Measurements from ENCODE around the gene RNF11. TPM values are rescaled to one million over a fixed set of nuclear protein-coding genes. Genes with fewer than 3 reads are reported as not detected.

The RNF11 gene
- total RNA-seq, 4 donors from 2014 or later: 77.6 to 86.5 (median 85.3) TPM

GRCh38 chr1:51280321-51280978 is 44.4 kb downstream of the RNF11 start:
- Histone ChIP-seq H3K27me3 (no peaks in the 10 kb centered on the region), H3K4me3 (no peak overlapping the region), H3K36me3 (no peaks in the 10 kb centered on the region), H3K9me3 (no peaks in the 10 kb centered on the region), H3K4me1 (peaks cover 0 to 6% of the 10 kb centered on the region in 2 donors), H3K27ac (no peak overlapping the region)
- TF ChIP-seq CTCF (IDR thresholded peaks at IDR 0.05 in 4 of 5, conservative IDR thresholded peaks at IDR 0.05 in 1 of 5): no peak
- TF ChIP-seq POLR2A (IDR thresholded peaks at IDR 0.05): no peak
- DNase-seq (peak in 1 of 2 donors; percentile 42), ATAC-seq (peak in 1 of 2 donors; percentile 67)
- intact Hi-C loops (cut with DNase I; ENCODE audit: low total_unique reads): no loop called here
- in situ Hi-C loops (cut with MboI; ENCODE audit: low sequenced_read_pairs in 4 of 4): loop anchor here in 1 of 4 donors (25.0 kb wide), 1 partner anchor 93 kb away; no protein-coding TSS in a partner anchor

DNA sequence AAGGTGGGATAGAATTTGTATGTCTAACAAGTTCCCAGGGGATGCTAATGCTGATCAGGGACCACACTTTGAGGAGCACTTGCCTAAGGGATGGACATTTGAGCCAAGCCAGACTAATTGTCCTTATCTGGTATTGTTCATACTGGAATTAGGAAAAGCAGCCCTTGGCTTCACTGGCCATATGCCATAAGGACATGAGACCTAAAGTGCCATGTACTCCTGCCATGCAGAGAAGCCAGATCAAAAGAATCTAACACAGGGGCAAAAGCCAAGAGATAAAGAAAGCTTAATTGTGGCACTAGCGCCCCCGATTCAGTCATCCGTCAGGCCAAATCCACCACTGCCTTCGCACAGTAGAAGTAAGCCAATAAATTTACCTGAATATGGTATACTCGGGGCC is 45.7 kb downstream of the RNF11 start:
- Histone ChIP-seq H3K27ac (no peak overlapping the region), H3K36me3 (no peaks in the 10 kb centered on the region), H3K9me3 (no peaks in the 10 kb centered on the region), H3K4me1 (peaks cover 0 to 6% of the 10 kb centered on the region in 2 donors), H3K4me3 (no peak overlapping the region), H3K27me3 (no peaks in the 10 kb centered on the region)
- DNase-seq (no peak), ATAC-seq (no peak)
- TF ChIP-seq CTCF (IDR thresholded peaks at IDR 0.05 in 4 of 5, conservative IDR thresholded peaks at IDR 0.05 in 1 of 5) (no peak), POLR2A (IDR thresholded peaks at IDR 0.05) (no peak)
- in situ Hi-C loops (cut with MboI; ENCODE audit: low sequenced_read_pairs in 4 of 4): loop anchor here in 1 of 4 donors (25.0 kb wide), 1 partner anchor 95 kb away; no protein-coding TSS in a partner anchor
- intact Hi-C loops (cut with DNase I; ENCODE audit: low total_unique reads): no loop called here

DNA sequence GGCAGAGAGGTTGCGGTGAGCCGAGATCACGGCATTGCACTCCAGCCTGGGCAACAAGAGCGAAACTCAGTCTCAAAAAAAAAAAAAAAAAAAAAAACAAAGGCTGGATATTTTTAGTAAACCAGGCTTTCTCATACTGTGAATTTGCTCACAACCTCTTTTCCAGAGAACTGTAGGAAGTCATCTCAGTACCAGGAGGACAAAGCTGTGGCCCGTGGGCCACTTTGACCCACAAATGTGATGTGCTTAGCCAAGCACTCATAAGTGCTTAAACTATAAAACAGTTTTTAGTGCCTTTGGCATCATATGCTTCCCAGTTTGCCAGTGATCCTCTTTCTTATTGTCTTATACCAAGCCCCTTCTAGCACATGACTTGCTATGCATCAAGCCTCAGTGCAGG is 46.5 kb downstream of the RNF11 start:
- in situ Hi-C loops (cut with MboI; ENCODE audit: low sequenced_read_pairs in 4 of 4) (loop anchor here in 1 of 4 donors (25.0 kb wide), 1 partner anchor 95 kb away; no protein-coding TSS in a partner anchor), intact Hi-C loops (cut with DNase I; ENCODE audit: low total_unique reads) (no loop called here)
- Histone ChIP-seq H3K27me3 (no peaks in the 10 kb centered on the region), H3K36me3 (no peaks in the 10 kb centered on the region), H3K4me3 (no peak overlapping the region), H3K27ac (no peak overlapping the region), H3K4me1 (peaks cover 0 to 6% of the 10 kb centered on the region in 2 donors), H3K9me3 (no peaks in the 10 kb centered on the region)
- ATAC-seq (no peak), DNase-seq (no peak)
- no peak for TF ChIP-seq CTCF (IDR thresholded peaks at IDR 0.05 in 4 of 5, conservative IDR thresholded peaks at IDR 0.05 in 1 of 5)
- no peak for TF ChIP-seq POLR2A (IDR thresholded peaks at IDR 0.05)

DNA sequence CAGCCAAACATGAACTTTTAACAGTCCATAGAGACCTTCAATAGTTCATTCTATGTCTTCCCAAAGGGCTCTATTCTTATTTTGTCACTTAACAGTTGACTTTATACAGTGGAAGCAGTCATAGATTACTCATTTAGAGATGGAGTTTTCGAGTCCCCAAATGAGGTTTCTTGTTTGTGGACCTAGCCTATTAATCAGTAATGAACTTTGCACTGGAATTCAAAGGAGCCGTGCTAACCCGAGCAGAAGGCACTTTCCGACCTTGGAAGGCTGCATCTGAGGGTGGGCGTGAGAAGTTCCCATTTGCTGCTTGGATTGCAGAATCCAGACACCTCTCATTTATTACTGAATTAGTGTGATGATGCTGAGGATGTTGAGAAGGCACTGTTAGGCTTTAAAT is 47.9 kb downstream of the RNF11 start:
- in situ Hi-C loops (cut with MboI; ENCODE audit: low sequenced_read_pairs in 4 of 4) (loop anchor here in 1 of 4 donors (25.0 kb wide), 1 partner anchor 97 kb away; no protein-coding TSS in a partner anchor), intact Hi-C loops (cut with DNase I; ENCODE audit: low total_unique reads) (no loop called here)
- no peak overlapping the region for H3K27ac ChIP-seq
- no peak for DNase-seq
- H3K4me3 ChIP-seq: no peak overlapping the region
- H3K9me3 ChIP-seq: no peaks in the 10 kb centered on the region
- no peak for ATAC-seq
- TF ChIP-seq CTCF (IDR thresholded peaks at IDR 0.05 in 4 of 5, conservative IDR thresholded peaks at IDR 0.05 in 1 of 5) (no peak), POLR2A (IDR thresholded peaks at IDR 0.05) (no peak)
- no peaks in the 10 kb centered on the region for H3K27me3 ChIP-seq
- peaks cover 0 to 6% of the 10 kb centered on the region in 2 donors for H3K4me1 ChIP-seq
- no peaks in the 10 kb centered on the region for H3K36me3 ChIP-seq

All from gastrocnemius medialis (tissue), 4 donors.